ENCODE data around the gene TPPP3.
"Not testable (repeated sequence)": the region's sequence is repeated elsewhere in the genome, so short reads cannot be mapped to it uniquely, and the experiment has no call there.

The TPPP3 gene

GRCh38 chr16:67383284-67383683 is 10.0 kb downstream of the TPPP3 start:
- no peak overlapping the region for H3K4me3 ChIP-seq (ENCODE audit: low read length)
- TF ChIP-seq CTCF (conservative IDR thresholded peaks at IDR 0.05; ENCODE audit: low read depth, low read length), result no peak
- no peak for DNase-seq (ENCODE audit: low read depth)

- no peak for TF ChIP-seq CTCF (conservative IDR thresholded peaks at IDR 0.05; ENCODE audit: low read depth, low read length)
- DNase-seq (ENCODE audit: low read depth), result no peak
- H3K4me3 ChIP-seq (ENCODE audit: low read length), result no peak overlapping the region
Observed at GRCh38 chr16:67378642-67379041, 14.7 kb downstream of the TPPP3 start.

- H3K4me3 ChIP-seq (ENCODE audit: low read length); DNase-seq (ENCODE audit: low read depth): not testable (repeated sequence)
Observed at GRCh38 chr16:67376012-67376411, 17.3 kb downstream of the TPPP3 start.

- H3K4me3 ChIP-seq (ENCODE audit: low read length), result no peak overlapping the region
- no peak for DNase-seq (ENCODE audit: low read depth)
- peak; percentile 45 for TF ChIP-seq CTCF (conservative IDR thresholded peaks at IDR 0.05; ENCODE audit: low read depth, low read length)
Observed at GRCh38 chr16:67372664-67373063, 20.6 kb downstream of the TPPP3 start.

GRCh38 chr16:67370661-67371060 is 22.6 kb downstream of the TPPP3 start:
- no peak overlapping the region for H3K4me3 ChIP-seq (ENCODE audit: low read length)
- DNase-seq (ENCODE audit: low read depth), result no peak
- TF ChIP-seq CTCF (conservative IDR thresholded peaks at IDR 0.05; ENCODE audit: low read depth, low read length), result no peak

- TF ChIP-seq CTCF (conservative IDR thresholded peaks at IDR 0.05; ENCODE audit: low read depth, low read length), result no peak
- no peak overlapping the region for H3K4me3 ChIP-seq (ENCODE audit: low read length)
- no peak for DNase-seq (ENCODE audit: low read depth)
Observed at GRCh38 chr16:67364600-67365235, 28.6 kb downstream of the TPPP3 start.

GRCh38 chr16:67361038-67361437 is 32.3 kb downstream of the TPPP3 start:
- no peak for TF ChIP-seq CTCF (conservative IDR thresholded peaks at IDR 0.05; ENCODE audit: low read depth, low read length)
- DNase-seq (ENCODE audit: low read depth), result no peak
- no peak overlapping the region for H3K4me3 ChIP-seq (ENCODE audit: low read length)

GRCh38 chr16:67359540-67360269 is 33.6 kb downstream of the TPPP3 start:
- not testable (repeated sequence) for H3K4me3 ChIP-seq (ENCODE audit: low read length); DNase-seq (ENCODE audit: low read depth)
